ENCODE data around the gene TFF2.

The TFF2 gene

GRCh38 chr21:42383331-42383730, 32.5 kb upstream of the TFF2 start:
- no peak for DNase-seq

GRCh38 chr21:42382915-42383314, 32.1 kb upstream of the TFF2 start:
- no peak for DNase-seq

GRCh38 chr21:42381347-42381984, 30.7 kb upstream of the TFF2 start:
- no peak for DNase-seq

GRCh38 chr21:42379426-42380215, 28.8 kb upstream of the TFF2 start:
- DNase-seq = no peak

- no peak for DNase-seq
Observed at GRCh38 chr21:42378418-42378817, 27.6 kb upstream of the TFF2 start.

GRCh38 chr21:42377951-42378340, 27.2 kb upstream of the TFF2 start:
- no peak for DNase-seq

GRCh38 chr21:42377211-42377950, 26.6 kb upstream of the TFF2 start:
- DNase-seq = no peak

- no peak for DNase-seq
Observed at GRCh38 chr21:42376338-42376982, 25.7 kb upstream of the TFF2 start.

- DNase-seq = no peak
Observed at GRCh38 chr21:42375966-42376337, 25.2 kb upstream of the TFF2 start.

- DNase-seq = no peak
Observed at GRCh38 chr21:42375506-42375905, 24.7 kb upstream of the TFF2 start.

GRCh38 chr21:42374864-42375499, 24.2 kb upstream of the TFF2 start:
- no peak for DNase-seq

GRCh38 chr21:42374457-42374856, 23.7 kb upstream of the TFF2 start:
- no peak for DNase-seq

- no peak for DNase-seq
Observed at GRCh38 chr21:42373908-42374455, 23.2 kb upstream of the TFF2 start.

GRCh38 chr21:42373196-42373907, 22.6 kb upstream of the TFF2 start:
- DNase-seq = no peak

- no peak for DNase-seq
Observed at GRCh38 chr21:42370894-42371654, 20.3 kb upstream of the TFF2 start.

GRCh38 chr21:42369821-42370220, 19.0 kb upstream of the TFF2 start:
- DNase-seq = no peak

- DNase-seq = no peak
Observed at GRCh38 chr21:42367367-42368165, 16.8 kb upstream of the TFF2 start.

GRCh38 chr21:42366292-42367010, 15.7 kb upstream of the TFF2 start, which contains the start of gene TFF1:
TFF1 (minus strand) TSS chr21:42366535; CDS start chr21:42366495, 40 bp downstream.
- DNase-seq = no peak

- DNase-seq = no peak
Observed at GRCh38 chr21:42365770-42366169, 15.0 kb upstream of the TFF2 start.

Data from cortex of kidney (tissue), 1 donor.